Astrocyte (in vitro differentiated cells and primary cell): ENCODE measurements around the gene GPATCH4. TPM values are rescaled to one million over a fixed set of nuclear protein-coding genes. Genes with fewer than 3 reads are reported as not detected.

Source experiments
- DNase-seq: peaks from one replicate; pipeline ENCODE4 v3.0.0-alpha.2; 2010; ENCODE audit warnings: low read depth
- FAIRE-seq: peaks from 2 replicates; lab custom pipeline; 2011; peaks lifted over from hg19 to GRCh38; lab: Jason Lieb, UNC
- H2AFZ ChIP-seq: 2 replicates; pipeline ENCODE4 v1.6.0; 2012; ENCODE audit warnings: low read depth, low read length, inconsistent platforms
- H3K27ac ChIP-seq: 2 replicates; pipeline ENCODE4 v1.5.1; 2011; ENCODE audit warnings: low read depth, low read length, inconsistent platforms
- H3K27me3 ChIP-seq: 2 replicates; pipeline ENCODE4 v1.6.0; 2011; ENCODE audit warnings: low read length, inconsistent platforms; ENCODE audit not compliant: insufficient read depth
- H3K36me3 ChIP-seq: 2 replicates; pipeline ENCODE4 v1.5.1; 2011; ENCODE audit warnings: low read length, inconsistent platforms; ENCODE audit not compliant: insufficient read depth
- H3K4me1 ChIP-seq: 2 replicates; pipeline ENCODE4 v1.5.1; 2011; ENCODE audit warnings: low read length, inconsistent platforms; ENCODE audit not compliant: insufficient read depth
- H3K4me2 ChIP-seq: 2 replicates; pipeline ENCODE4 v1.6.0; 2012; ENCODE audit warnings: low read length, inconsistent platforms
- H3K4me3 ChIP-seq: 2 replicates; pipeline ENCODE4 v1.5.1; 2011; ENCODE audit warnings: low read depth, mild to moderate bottlenecking, low read length, inconsistent platforms; ENCODE audit not compliant: insufficient read depth
- H3K79me2 ChIP-seq: 2 replicates; pipeline ENCODE4 v1.6.0; 2012; ENCODE audit warnings: mild to moderate bottlenecking, low read length, inconsistent platforms; ENCODE audit not compliant: insufficient read depth
- H3K9ac ChIP-seq: 2 replicates; pipeline ENCODE4 v1.6.0; 2012; ENCODE audit warnings: mild to moderate bottlenecking, low read length, inconsistent platforms
- H3K9me3 ChIP-seq: 2 replicates; pipeline ENCODE4 v1.5.1; 2012; ENCODE audit warnings: low read depth, mild to moderate bottlenecking, low read length, inconsistent platforms; ENCODE audit not compliant: insufficient read depth
- H4K20me1 ChIP-seq: 2 replicates; pipeline ENCODE4 v1.6.0; 2012; ENCODE audit warnings: low read length, inconsistent platforms; ENCODE audit not compliant: insufficient read depth
- H3K27ac Mint-ChIP-seq: one replicate; pipeline ENCODE4 v1.8.0; 2021; ENCODE audit warnings: mild to moderate bottlenecking, mixed read lengths; ENCODE audit not compliant: unreplicated experiment
- H3K27me3 Mint-ChIP-seq: one replicate; pipeline ENCODE4 v1.8.0; 2021; ENCODE audit warnings: low read depth, mixed read lengths; ENCODE audit not compliant: unreplicated experiment
- H3K36me3 Mint-ChIP-seq: one replicate; pipeline ENCODE4 v1.8.0; 2021; ENCODE audit warnings: low read depth, mixed read lengths; ENCODE audit not compliant: unreplicated experiment
- H3K4me1 Mint-ChIP-seq: one replicate; pipeline ENCODE4 v1.8.0; 2021; ENCODE audit warnings: low read depth, mixed read lengths; ENCODE audit not compliant: unreplicated experiment
- H3K4me3 Mint-ChIP-seq: one replicate; pipeline ENCODE4 v1.8.0; 2021; ENCODE audit warnings: mild to moderate bottlenecking, moderate library complexity, mixed read lengths; ENCODE audit not compliant: unreplicated experiment
- H3K9me3 Mint-ChIP-seq: one replicate; pipeline ENCODE4 v1.8.0; 2021; ENCODE audit warnings: mild to moderate bottlenecking, mixed read lengths; ENCODE audit not compliant: unreplicated experiment
- EZH2 ChIP-seq: IDR thresholded peaks from 2 replicates; pipeline ENCODE4 v1.6.1; 2012; ENCODE audit warnings: mild to moderate bottlenecking, low read length, inconsistent platforms; ENCODE audit not compliant: insufficient read depth
- total RNA-seq: library from RNA; stranded (reverse); gene quantifications from 2 replicates; pipeline ENCODE4 v1.2.1, GENCODE V29; 2021
- TF ChIP-seq, protein P1 (sequence below): IDR thresholded peaks from 2 replicates; pipeline ENCODE4 v1.5.1; 2011; ENCODE audit warnings: low read depth, mild to moderate bottlenecking, inconsistent platforms, low read length, moderate library complexity; ENCODE audit not compliant: insufficient read depth

GPATCH4 gene
- total RNA-seq, 1 donor from 2014 or later = 22.8 TPM

DNA sequence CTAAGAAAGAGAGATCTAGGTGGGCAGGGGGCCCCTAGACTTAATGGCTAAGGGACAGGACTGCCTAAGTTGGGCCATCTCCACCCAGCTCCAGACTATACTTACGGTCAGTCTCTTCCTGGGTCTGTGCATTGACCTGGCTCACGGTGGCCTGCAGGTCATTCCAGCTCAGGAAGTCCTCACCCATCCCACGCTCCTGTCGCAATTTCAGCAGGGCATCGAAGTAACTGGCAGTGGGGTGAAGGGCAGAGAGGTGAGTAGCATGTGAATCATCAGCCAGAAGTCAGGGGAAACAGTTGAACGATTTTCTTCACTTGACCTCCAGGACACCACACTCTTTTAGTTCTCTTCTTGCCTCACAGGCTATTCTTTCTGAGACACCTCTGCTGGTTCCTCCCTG lies 49.4 kb downstream of the GPATCH4 start:
- DNase-seq = no peak
- H3K4me3 Mint-ChIP-seq = no peak overlapping the region
- Histone ChIP-seq H4K20me1 (no peaks in the 10 kb centered on the region), H3K4me2 (no peak overlapping the region), H3K36me3 (peaks cover 22% of the 10 kb centered on the region), H3K79me2 (no peaks in the 10 kb centered on the region), H3K9ac (no peak overlapping the region), H2AFZ (no peak overlapping the region), H3K27ac (no peak overlapping the region), H3K4me3 (no peak overlapping the region), H3K4me1 (no peaks in the 10 kb centered on the region), H3K27me3 (no peaks in the 10 kb centered on the region), H3K9me3 (no peaks in the 10 kb centered on the region)
- no peaks in the 10 kb centered on the region for H3K9me3 Mint-ChIP-seq
- no peak overlapping the region for H3K27ac Mint-ChIP-seq
- no peaks in the 10 kb centered on the region for H3K36me3 Mint-ChIP-seq
- no peak for FAIRE-seq
- peaks cover 3% of the 10 kb centered on the region for H3K27me3 Mint-ChIP-seq
- TF ChIP-seq EZH2 = no peak
- TF ChIP-seq, protein P1, sequence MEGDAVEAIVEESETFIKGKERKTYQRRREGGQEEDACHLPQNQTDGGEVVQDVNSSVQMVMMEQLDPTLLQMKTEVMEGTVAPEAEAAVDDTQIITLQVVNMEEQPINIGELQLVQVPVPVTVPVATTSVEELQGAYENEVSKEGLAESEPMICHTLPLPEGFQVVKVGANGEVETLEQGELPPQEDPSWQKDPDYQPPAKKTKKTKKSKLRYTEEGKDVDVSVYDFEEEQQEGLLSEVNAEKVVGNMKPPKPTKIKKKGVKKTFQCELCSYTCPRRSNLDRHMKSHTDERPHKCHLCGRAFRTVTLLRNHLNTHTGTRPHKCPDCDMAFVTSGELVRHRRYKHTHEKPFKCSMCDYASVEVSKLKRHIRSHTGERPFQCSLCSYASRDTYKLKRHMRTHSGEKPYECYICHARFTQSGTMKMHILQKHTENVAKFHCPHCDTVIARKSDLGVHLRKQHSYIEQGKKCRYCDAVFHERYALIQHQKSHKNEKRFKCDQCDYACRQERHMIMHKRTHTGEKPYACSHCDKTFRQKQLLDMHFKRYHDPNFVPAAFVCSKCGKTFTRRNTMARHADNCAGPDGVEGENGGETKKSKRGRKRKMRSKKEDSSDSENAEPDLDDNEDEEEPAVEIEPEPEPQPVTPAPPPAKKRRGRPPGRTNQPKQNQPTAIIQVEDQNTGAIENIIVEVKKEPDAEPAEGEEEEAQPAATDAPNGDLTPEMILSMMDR = no peak
- peaks cover 3% of the 10 kb centered on the region for H3K4me1 Mint-ChIP-seq

DNA sequence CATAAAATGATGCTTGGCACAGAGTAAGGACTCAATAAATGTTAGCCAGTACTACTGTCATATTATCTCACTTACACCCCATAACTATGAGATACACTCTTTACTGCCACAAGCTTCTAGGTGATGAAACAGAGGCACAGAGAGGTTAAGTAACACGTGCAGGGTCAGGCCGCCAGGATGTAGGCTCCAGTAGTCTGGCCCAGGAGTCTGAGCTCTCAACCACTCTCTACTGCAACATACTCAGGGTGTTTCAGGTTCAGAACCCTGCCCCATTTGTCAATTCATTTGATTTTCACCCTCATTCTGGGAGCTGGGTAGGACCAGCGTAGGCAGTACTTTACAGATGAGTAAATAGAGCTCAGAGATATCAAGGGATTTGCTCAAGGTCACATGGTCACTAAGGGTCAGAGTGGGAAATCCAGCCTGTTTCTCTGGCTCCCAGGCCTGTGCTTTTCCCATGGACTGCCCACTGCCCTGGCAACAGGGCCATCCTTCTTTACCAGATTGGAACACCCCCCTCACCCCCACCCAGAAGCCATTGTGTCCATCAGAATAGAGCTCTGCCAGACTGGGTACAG lies 50.1 kb downstream of the GPATCH4 start:
- no peaks in the 10 kb centered on the region for H3K9me3 Mint-ChIP-seq
- no peaks in the 10 kb centered on the region for H3K79me2 ChIP-seq
- no peak for FAIRE-seq
- H3K9ac ChIP-seq = no peak overlapping the region
- no peak overlapping the region for H3K4me3 ChIP-seq
- DNase-seq = no peak
- peaks cover 23% of the 10 kb centered on the region for H3K36me3 ChIP-seq
- no peaks in the 10 kb centered on the region for H3K36me3 Mint-ChIP-seq
- H3K9me3 ChIP-seq = no peaks in the 10 kb centered on the region
- no peak overlapping the region for H3K27ac ChIP-seq
- H3K27me3 ChIP-seq = no peaks in the 10 kb centered on the region
- H2AFZ ChIP-seq = no peak overlapping the region
- TF ChIP-seq EZH2 = no peak
- TF ChIP-seq, protein P1 = no peak
- peaks cover 3% of the 10 kb centered on the region for H3K4me1 Mint-ChIP-seq
- H3K4me2 ChIP-seq = no peak overlapping the region
- H3K4me1 ChIP-seq = no peaks in the 10 kb centered on the region
- H3K27ac Mint-ChIP-seq = no peak overlapping the region
- H3K27me3 Mint-ChIP-seq = peaks cover 3% of the 10 kb centered on the region
- H3K4me3 Mint-ChIP-seq = no peak overlapping the region
- H4K20me1 ChIP-seq = no peaks in the 10 kb centered on the region

DNA sequence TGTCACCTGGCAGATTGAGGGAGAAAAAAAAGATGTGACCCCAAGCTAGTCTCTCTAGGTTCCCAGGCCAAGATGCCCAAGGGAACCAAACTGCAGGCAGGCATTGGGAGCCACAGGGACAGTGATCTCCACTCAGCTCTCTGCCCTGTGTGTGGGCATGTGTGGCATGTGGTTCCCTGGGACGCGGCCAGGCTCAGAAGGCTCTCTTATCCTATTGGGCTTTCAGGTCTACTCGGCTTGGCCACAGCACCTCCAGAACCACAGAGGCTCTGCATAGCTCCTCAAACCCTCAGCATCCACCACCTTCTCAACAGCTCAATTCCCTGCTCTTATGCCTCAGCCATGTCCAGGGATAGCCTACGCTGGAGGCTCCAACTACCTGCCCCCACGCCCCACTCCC lies 50.9 kb downstream of the GPATCH4 start:
- no peaks in the 10 kb centered on the region for H4K20me1 ChIP-seq
- no peaks in the 10 kb centered on the region for H3K9me3 Mint-ChIP-seq
- H3K36me3 ChIP-seq = peaks cover 20% of the 10 kb centered on the region
- no peak overlapping the region for H3K9ac ChIP-seq
- no peak overlapping the region for H3K27ac Mint-ChIP-seq
- no peaks in the 10 kb centered on the region for H3K27me3 ChIP-seq
- no peak overlapping the region for H3K4me3 ChIP-seq
- H2AFZ ChIP-seq = no peak overlapping the region
- FAIRE-seq = no peak
- no peaks in the 10 kb centered on the region for H3K4me1 ChIP-seq
- no peak overlapping the region for H3K4me3 Mint-ChIP-seq
- peaks cover 3% of the 10 kb centered on the region for H3K4me1 Mint-ChIP-seq
- H3K9me3 ChIP-seq = no peaks in the 10 kb centered on the region
- no peak overlapping the region for H3K27ac ChIP-seq
- no peak for DNase-seq
- H3K36me3 Mint-ChIP-seq = no peaks in the 10 kb centered on the region
- no peak overlapping the region for H3K4me2 ChIP-seq
- peaks cover 3% of the 10 kb centered on the region for H3K27me3 Mint-ChIP-seq
- no peak for TF ChIP-seq EZH2
- TF ChIP-seq, protein P1 = no peak
- no peaks in the 10 kb centered on the region for H3K79me2 ChIP-seq
